Heart left ventricle (tissue), 13 donors: ENCODE data around the gene SYNM.

Experiments
- CTCF ChIP-seq, 12 donors: fragments of 200-600 bp; sonication (generic) in 4 of 12; IDR thresholded peaks; one replicate each; pipeline versions ENCODE4 v1.5.0 to v1.8.0; 2018 to 2022; ENCODE audit warnings: antibody characterized with exemption in 12 of 12, mild to moderate bottlenecking in 5 of 12
- POLR2A ChIP-seq, 2 donors: fragments of 450-650 bp; IDR thresholded peaks; one replicate each; pipeline ENCODE4 v1.6.1; 2017; ENCODE audit warnings: antibody characterized with exemption in 2 of 2, mild to moderate bottlenecking in 2 of 2, moderate library complexity in 2 of 2
- donor health status: ischemic (EF 13 %, LVEDD 7.1; RV severe dilation, severe dysfunction).
- donor health status: DM: no; HTN: yes; CAD: no.
- donor health status: DM: no; HTN: no; CAD: no.
- donor health status: ischemic (EF 25% LVEDD 6.9; RV normal size, moderate dysfunction).
- donor health status: ischemic (EF 25% LVEDD 5.7; RV mildly dilated, moderate dysfunction).
- donor health status: ischemic (EF 35%, LVEDD 5.7; RV mildly dilated, moderate dysfunction).
- donor health status: nonischemic (EF 11% LVEDD 7.7; RV severe dilation, severe dysfunction).
- donor health status: DM: yes; HTN: yes; CAD: no.
- donor health status: PGD.
- donor health status: ischemic (EF 29% LVEDD 5.4; RV normal size, mild dysfunction).
- donor health status: nonischemic (EF 23%, LVEDD 6.1; RV moderate dilation, normal function).

DNA sequence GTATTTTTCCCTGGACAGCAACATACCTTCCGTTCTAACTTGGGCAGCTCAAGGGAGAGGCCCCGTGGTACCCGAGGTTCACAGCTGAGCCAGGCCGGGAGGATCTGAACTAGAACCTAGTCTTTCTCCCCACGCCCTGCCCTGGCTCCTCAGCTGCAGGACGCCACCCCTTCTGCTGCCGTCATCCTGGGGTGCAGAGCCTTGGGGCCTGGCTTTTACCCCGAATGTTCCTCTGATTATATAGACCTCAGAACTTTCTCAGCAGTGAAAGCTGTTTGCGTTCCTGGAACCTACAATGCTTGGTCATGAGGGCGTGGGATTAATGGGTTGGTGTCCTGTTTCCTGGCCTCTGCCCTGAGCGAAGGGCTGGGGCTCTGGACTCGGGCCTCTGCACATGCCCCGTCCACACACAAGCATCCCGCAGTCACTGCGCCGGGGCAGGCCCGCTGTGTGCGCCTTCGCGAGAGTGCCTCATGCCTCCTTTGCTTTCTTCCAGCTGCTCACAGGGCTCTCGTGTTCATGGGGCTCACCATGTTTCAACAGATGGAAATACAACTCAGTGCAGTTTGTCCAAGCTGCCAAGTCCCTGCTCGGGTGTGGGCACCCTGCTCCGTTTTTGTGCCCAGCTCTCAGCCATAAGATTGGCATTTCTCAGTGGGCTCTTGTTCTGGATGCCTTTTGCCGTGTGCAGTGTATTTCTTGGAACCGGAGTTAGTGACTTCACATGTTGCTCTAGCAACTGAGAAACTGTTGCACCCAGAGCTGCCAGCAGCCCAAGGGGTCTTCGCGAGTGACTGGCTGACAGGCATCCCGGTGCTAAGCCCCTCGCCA is 20.4 kb downstream of the SYNM start:
- TF ChIP-seq CTCF (IDR thresholded peaks at IDR 0.05): no peak
- TF ChIP-seq POLR2A (IDR thresholded peaks at IDR 0.05): no peak
